GM21786 (cell line): ENCODE data around the gene FAM180B.
"Not testable (repeated sequence)": the region's sequence is repeated elsewhere in the genome, so short reads cannot be mapped to it uniquely, and the experiment has no call there.

ENCODE experiments used
- ATAC-seq: cut with Tn5 transposase; IDR thresholded peaks from one replicate; pipeline ENCODE4 v1.9.1; 2021; ENCODE audit not compliant: unreplicated experiment

FAM180B gene

DNA sequence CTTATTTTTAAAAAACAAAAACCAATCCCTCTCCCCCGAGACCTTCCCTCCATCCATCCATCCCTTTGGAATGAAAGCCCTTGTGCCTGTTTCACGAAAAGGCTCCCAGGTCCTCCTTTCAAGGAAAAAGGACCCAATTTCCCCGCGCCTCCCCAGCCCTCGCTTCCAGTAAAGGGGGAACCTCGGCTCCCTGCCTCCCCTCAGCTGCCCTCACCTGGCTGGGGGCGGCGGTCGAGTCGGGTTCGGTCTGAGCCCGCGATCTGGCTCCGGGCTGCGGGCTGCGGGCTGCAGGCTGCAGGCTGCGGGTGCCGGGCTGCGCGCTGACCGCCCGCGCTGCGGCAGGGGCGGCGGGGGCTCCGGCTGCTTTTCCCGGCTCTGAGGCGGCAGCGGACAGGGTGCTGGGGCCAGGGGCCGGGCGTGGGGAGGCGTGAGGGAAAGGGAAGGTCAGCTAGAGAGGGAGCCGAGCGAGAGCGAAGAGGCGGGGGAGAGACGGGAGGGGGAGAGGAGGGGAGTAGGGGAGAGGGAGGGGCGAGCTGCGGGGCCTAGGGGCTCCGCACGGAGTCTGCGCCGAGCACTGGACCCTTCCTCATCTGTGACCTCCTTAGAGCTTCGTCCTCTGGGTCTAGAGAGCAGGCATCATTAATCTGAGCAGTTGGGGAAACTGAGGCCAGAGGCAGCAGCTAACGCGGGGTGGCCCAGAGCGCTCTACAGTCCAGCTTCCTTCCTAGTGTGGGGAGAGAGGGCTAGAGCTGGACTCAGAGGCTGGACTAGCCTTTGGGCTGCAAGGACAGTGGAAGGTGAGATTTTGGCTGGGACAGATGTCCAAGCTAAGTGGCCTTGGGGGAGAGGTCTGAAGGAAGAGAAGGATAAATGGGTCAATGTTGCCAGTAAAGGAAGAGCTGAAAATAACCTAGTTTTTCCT lies 7.7 kb downstream of the FAM180B start, which contains the start of gene C1QTNF4:
Gene C1QTNF4 (minus strand): TSS at position 478 of the 922 bp plus-strand sequence. CDS start 3,601 bp downstream, outside the sequence.
- no peak for ATAC-seq

DNA sequence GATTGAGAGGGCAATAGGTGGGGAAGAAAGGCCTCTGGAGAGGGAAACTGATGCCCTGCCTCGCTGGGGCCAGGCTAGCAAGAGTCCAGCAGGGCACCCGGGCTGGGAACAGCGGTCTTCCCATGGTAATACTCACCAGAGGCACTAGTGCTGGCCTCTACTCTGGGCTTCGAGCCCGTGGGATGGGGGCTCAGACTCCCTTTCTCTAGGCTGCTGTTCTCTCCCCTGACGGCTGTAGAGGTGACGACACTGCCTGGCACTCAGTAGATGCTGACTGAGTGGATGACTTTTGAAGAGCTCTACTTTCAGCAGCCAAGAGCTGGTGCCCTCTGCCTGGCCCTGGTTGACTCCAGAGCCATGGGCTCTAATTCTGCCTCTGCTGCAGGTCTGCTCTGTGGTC lies 8.6 kb downstream of the FAM180B start:
- no peak for ATAC-seq

DNA sequence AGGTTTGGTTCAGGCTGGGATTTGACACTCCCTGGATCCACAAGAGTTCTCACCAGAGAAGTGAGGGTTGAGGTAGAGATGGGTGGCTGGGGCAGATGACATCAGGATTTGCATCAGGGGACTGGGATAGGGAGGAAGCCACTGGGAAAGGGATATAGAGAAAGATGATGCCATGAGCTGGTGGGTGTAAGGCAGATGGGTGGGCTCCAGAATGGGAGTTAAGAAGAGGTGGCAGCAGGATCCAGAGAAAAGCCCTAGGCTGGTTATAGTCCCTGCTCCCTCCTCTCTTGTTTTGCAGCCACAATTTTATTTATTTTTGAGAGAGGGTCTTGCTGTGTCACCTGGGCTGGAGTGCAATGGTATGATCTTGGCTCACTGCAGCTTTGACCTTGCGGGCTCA lies 9.5 kb downstream of the FAM180B start:
- no peak for ATAC-seq

DNA sequence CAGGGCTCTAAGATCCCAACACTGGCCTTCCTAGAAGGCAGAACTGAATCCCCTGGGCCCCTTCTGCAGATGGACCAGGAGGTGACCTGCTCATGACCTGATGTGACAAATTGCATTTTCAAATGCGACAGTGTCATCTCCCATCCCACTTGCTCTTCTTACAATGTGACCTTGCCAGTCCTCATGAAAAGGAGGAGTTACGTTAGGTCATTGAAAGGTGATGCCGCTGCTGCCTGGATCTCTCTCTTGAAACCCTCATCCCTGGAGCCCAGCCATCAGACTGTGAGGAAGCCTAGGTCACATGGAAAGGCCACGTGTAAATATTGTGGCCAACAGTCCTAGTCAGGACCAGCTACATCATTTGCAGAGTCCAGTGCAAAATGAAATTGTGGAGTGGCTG lies 13.4 kb downstream of the FAM180B start:
- ATAC-seq: no peak

DNA sequence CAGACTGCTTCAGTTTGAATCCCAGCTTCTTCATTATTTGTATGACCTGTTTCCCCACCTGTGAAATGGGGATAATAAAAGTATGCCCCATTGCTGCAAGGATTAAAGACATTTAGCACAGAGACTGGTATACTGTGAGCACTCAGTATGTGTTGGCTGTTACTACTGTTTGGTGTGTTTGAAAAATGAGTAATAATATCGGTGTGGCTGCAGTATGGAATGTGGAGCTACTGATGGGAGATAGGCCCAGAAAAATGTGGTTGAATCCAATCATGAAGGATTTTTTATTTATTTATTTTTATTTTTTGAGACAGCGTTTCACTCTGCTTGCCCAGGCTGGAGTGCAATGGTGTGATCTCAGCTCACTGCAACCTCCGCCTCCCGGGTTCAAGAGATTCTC lies 16.8 kb downstream of the FAM180B start:
- no peak for ATAC-seq

DNA sequence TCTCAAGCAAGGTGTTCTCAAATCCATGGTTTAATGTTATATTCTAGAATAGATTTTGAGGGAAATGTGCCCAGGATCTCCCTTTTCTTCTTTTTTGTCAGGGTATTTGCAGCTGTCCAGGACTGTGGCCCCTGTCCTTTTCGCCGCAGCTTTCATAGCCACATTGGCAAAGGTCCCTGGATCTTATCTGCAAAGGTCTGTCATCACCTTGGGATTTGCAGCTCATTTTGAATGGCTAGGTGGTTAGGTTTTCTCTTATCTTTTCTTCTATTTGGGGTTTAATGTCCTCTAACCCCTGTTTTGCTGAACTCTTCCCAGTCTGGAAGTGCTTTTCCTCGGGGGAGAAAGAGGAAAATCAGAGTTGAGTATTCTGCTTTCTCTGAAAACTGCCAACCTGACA lies 19.4 kb downstream of the FAM180B start:
- no peak for ATAC-seq

DNA sequence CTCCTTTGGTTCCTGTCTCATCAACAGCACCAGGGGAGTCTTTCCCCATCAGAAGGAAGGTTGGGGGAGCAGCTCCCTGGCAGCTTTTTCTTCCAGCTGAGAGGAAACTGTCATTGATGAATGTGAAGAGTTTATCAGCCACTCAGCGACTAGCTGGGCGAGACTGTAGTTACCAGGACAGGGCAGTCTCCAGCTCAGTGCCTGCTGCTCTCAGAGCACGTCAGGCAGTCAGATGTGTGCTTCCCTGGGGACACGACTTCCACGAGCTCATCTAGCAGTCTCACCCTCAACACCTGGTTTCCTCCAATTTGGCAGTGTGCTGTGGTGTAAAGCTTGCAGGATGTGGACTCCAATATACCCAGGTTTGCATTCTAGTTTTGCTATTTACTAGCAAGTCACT lies 20.3 kb downstream of the FAM180B start:
- ATAC-seq: no peak

- no peak for ATAC-seq
Measured at GRCh38 chr11:47607380-47607779, 20.9 kb downstream of the FAM180B start.

DNA sequence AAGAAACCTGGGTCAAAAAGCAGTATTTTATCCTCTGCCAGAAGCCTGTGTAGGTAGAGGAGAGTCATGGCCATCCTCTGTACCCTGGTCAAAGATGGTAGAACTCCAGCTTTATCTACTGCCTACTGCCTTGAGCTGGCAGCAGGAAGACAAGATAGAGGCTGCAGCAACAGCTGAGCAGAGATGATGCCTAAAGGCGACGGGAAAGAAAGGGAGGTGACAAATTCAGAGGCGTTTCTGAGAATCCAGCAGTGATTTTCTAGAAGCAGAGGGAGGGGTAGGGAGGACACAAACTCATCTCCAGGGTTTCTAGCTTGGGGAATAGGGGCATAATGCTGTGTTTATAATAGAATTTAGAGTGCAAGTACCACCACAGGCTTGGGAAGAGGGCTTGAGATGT lies 23.2 kb downstream of the FAM180B start:
- no peak for ATAC-seq

DNA sequence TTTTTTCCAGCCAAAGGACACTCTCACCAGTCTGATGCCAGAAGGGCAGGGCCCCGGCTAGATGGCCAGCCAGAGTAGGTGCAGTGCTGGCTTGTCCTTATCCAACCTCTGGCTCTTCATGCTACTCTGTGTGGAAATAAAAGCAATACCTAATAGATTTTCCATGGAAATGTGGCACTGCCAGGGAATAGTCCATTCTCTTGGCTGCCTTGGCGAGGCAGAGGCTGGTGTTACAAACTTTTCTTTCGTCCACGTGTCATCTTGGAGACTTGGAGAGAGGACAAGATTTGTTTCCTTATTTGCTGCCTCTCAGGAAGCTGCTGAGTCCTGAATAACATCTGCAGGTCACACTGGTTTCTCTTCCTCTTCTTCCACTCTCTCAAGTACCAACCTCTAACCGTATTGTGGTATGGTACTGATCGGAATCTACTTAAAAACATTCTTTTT lies 24.9 kb downstream of the FAM180B start:
- peak; percentile 89 for ATAC-seq

DNA sequence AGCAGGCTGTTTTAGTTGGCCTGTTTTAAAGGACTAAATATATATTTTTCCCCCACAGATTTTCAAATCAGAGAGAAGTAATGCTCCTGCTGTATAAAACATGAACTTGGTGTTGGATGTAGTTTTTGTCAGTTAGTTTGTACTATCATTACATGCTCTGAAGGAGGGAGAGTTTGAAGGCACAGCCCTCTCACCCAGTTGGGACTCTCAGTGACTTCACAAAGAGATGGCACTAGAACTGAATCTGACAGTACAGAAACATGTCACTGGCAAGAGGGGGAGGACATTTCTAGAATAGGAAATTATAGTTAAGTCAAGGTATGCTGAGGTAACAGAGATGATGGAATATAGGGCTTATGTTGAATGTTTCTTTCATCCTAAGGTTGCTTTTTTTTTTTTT lies 28.8 kb downstream of the FAM180B start:
- ATAC-seq: no peak

GRCh38 chr11:47616726-47617416 lies 30.4 kb downstream of the FAM180B start:
- no peak for ATAC-seq

DNA sequence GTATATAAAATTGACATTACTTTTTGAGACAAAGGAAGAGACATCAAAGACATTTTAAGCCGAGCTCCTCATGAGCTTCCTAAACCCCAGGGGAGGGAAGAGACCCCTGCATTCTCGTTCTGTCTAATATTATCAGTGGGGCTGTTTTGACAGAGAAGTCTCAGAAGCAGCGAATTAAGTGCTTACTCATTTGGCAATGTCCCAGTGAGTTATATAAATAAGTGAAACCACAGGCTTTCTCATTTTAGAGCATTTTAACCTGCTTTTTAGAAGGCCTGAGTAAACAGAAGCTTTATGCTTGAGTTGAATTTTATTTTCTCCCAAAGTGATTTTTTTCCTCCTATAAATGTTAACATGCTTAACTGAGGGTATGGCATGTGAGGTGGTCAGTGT lies 30.9 kb downstream of the FAM180B start:
- no peak for ATAC-seq

GRCh38 chr11:47620836-47621378 lies 34.4 kb downstream of the FAM180B start:
- no peak for ATAC-seq

DNA sequence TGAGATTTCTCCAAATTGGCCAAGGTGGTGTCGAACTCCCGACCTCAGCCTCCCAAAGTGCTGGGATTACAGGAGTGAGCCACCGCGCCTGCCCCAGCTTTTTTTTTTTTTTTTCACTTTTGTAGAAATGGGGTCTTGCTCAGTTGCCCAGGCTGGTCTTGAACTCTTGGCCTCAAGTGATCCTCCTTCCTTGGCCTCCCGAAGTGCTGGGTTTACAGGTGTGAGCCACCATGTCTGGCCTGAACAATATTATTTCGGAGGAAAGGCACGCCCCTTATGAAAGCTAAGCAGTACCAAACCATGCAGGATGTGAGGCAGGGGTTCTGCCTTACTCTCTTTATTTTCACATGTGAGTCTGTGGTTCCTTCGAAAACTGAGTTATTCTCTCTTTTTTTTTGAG lies 39.8 kb downstream of the FAM180B start:
- ATAC-seq: no peak

DNA sequence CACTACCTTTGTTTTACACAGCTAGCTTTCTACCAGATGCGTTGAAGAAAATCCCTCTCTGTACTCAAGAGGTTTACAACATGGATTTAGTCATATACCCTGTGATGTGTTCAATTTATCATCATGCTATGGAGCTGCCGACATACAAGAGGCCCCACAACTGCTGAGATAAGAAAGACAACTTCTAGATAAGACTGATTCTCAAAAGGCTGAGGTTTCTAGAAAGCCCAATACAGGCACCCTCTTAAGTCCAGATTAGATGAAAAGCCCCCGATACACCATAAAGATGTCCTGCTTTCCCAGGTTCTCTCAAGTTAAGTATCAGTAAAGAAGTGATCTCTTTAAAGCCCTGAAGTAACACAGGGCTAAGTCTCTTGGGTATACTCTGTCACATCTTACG lies 41.5 kb downstream of the FAM180B start:
- ATAC-seq: no peak

- ATAC-seq: no peak
Measured at GRCh38 chr11:47631473-47631872, 45.0 kb downstream of the FAM180B start.

DNA sequence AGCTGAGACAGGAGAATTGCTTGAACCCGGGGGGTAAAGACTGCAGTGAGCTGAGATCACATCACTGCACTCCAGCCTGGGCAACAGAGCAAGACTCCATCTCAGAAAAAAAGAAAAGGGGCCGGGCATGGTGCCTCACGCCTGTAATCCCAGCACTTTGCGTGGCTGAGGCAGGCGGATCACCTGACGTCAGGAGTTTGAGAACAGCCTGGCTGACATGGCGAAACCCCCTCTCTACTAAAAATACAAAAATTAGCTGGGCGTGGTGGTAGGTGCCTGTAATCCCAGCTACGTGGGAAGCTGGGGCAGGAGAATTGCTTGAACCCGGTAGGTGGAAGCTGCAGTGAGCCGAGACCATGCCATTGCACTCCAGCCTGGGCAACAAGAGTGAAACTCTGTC lies 49.9 kb downstream of the FAM180B start:
- ATAC-seq: not testable (repeated sequence)
